ENCODE data around the gene NFASC. TPM values are rescaled to one million over a fixed set of nuclear protein-coding genes. Genes with fewer than 3 reads are reported as not detected.

The NFASC gene
- total and polyA plus RNA-seq, 9 of the 15 experiments (the other 6 are each of a cell fraction or from before 2014, with no cell fraction given) = 0.03 to 0.16 (median 0.06) TPM; not detected in 6

DNA sequence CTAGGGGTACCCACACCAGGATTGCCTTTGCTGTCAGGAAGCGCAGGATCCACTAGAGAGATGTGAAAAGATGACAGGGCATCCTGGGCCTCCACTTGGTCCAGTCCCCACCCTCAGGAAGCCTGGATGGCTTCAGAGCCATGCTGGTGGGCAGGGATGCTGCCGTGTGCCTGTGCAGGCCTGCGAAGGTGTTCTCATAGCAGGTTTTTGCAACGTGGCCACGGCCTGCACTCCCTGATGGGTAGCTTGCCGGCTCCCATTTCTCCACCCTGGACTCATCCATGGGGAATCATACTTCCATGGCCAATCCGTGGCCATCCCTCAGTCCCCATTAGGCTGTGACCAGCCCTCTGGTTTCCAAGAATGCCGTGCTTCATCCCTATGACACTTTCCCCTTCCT is 138.2 kb downstream of the NFASC start:
- Histone ChIP-seq H2AFZ (ENCODE audit: low read depth, low read length) (no peak overlapping the region), H3K4me1 (replicated peaks in 1 of 2; ENCODE audit: control insufficient read depth in 2 of 2, insufficient read depth in 2 of 2, low read length in 2 of 2) (no peaks in the 10 kb centered on the region), H3K4me2 (ENCODE audit: insufficient read depth, low read length) (no peak overlapping the region), H3K9me3 (replicated peaks; ENCODE audit: control insufficient read depth, insufficient read depth, low read depth, low read length) (no peaks in the 10 kb centered on the region), H3K9ac (ENCODE audit: insufficient read depth in 1 of 2, low read depth in 2 of 2, low read length in 2 of 2) (no peak overlapping the region), H3K4me3 (no peak overlapping the region), H3K79me2 (ENCODE audit: control insufficient read depth, insufficient read depth, low read length) (no peaks in the 10 kb centered on the region), H4K20me1 (replicated peaks; ENCODE audit: control insufficient read depth, insufficient read depth, low read length) (peaks cover 28% of the 10 kb centered on the region), H3K27me3 (ENCODE audit: control insufficient read depth in 2 of 2, insufficient read depth in 2 of 2, low read length in 2 of 2) (peaks cover 53 to 95% of the 10 kb centered on the region in 2 experiments), H3K27ac (ENCODE audit: extremely low read depth, low read depth, low read length) (no peak overlapping the region), H3K9me1 (ENCODE audit: control insufficient read depth, insufficient read depth, low read length) (no peaks in the 10 kb centered on the region), H3K36me3 (ENCODE audit: control insufficient read depth, insufficient read depth, low read length) (no peaks in the 10 kb centered on the region)
- CTCF ChIA-PET (ENCODE audit: low intra/inter-chr PET ratio) = no interaction called here
- no peak for FAIRE-seq
- 2% methylated on average over 8 of the region's 8 CpGs for WGBS (ENCODE audit: insufficient coverage, low coverage, missing lambda C conversion rate)
- in situ Hi-C loops (cut with MboI) = no loop called here
- BruUV-seq (replicated peaks) = no TSS peak
- TF ChIP-seq BRCA1 (IDR thresholded peaks at IDR 0.05) = no peak
- TF ChIP-seq BRCA1 (CRISPR knock-in tag; IDR thresholded peaks at IDR 0.05) = no peak
- TF ChIP-seq, protein P1, sequence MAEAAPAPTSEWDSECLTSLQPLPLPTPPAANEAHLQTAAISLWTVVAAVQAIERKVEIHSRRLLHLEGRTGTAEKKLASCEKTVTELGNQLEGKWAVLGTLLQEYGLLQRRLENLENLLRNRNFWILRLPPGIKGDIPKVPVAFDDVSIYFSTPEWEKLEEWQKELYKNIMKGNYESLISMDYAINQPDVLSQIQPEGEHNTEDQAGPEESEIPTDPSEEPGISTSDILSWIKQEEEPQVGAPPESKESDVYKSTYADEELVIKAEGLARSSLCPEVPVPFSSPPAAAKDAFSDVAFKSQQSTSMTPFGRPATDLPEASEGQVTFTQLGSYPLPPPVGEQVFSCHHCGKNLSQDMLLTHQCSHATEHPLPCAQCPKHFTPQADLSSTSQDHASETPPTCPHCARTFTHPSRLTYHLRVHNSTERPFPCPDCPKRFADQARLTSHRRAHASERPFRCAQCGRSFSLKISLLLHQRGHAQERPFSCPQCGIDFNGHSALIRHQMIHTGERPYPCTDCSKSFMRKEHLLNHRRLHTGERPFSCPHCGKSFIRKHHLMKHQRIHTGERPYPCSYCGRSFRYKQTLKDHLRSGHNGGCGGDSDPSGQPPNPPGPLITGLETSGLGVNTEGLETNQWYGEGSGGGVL (CRISPR knock-in tag; IDR thresholded peaks at IDR 0.05) = no peak
- no peak for TF ChIP-seq ZNF146 (CRISPR knock-in tag; IDR thresholded peaks at IDR 0.05; ENCODE audit: unreplicated experiment)
- intact Hi-C loops (cut with micrococcal nuclease) = no loop called here
- POLR2A ChIA-PET = no interaction called here
- DNase-seq (ENCODE audit: extremely low read depth in 1 of 4, low spot score in 3 of 4) = no peak
- ATAC-seq = no peak

DNA sequence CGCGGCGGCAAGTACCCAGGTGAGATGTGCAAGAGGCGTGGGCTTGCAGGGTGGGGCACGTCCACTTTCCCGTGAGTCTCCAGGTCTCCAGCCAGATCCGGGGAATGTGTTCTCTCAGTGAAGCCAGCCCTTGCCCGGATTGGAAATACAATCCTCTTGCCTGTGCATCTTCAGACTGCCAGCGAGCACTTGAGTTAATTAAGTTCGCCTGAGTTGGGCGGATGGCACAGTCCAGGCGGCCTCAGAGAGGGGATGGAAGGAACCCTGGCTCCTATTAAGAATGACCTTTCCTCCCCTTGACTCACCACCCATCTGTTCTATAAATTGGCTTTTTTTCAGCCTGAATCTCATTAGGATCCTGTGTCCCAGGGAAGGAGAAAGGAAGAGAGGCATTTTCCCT is 139.0 kb downstream of the NFASC start:
- H3K4me2 ChIP-seq (ENCODE audit: insufficient read depth, low read length) = no peak overlapping the region
- in situ Hi-C loops (cut with MboI) (no loop called here), intact Hi-C loops (cut with micrococcal nuclease) (no loop called here)
- no peak overlapping the region for H3K4me3 ChIP-seq
- ATAC-seq (no peak), FAIRE-seq (no peak), DNase-seq (ENCODE audit: extremely low read depth in 1 of 4, low spot score in 3 of 4) (no peak)
- no peak overlapping the region for H2AFZ ChIP-seq (ENCODE audit: low read depth, low read length)
- H3K27me3 ChIP-seq (ENCODE audit: control insufficient read depth in 2 of 2, insufficient read depth in 2 of 2, low read length in 2 of 2) = peaks cover 54 to 95% of the 10 kb centered on the region in 2 experiments
- H3K36me3 ChIP-seq (ENCODE audit: control insufficient read depth, insufficient read depth, low read length) = no peaks in the 10 kb centered on the region
- BruUV-seq (replicated peaks) = no TSS peak
- TF ChIP-seq NFE2 (IDR thresholded peaks at IDR 0.05; ENCODE audit: low read depth) = no peak
- TF ChIP-seq GABPB2 (CRISPR knock-in tag; conservative IDR thresholded peaks at IDR 0.05) = no peak
- TF ChIP-seq ZNF311 (CRISPR knock-in tag; IDR thresholded peaks at IDR 0.05) = no peak
- TF ChIP-seq ESRRB (CRISPR knock-in tag; IDR thresholded peaks at IDR 0.05; ENCODE audit: borderline replicate concordance) = no peak
- no peak for TF ChIP-seq ZFX (CRISPR knock-in tag; IDR thresholded peaks at IDR 0.05)
- TF ChIP-seq, protein P2, sequence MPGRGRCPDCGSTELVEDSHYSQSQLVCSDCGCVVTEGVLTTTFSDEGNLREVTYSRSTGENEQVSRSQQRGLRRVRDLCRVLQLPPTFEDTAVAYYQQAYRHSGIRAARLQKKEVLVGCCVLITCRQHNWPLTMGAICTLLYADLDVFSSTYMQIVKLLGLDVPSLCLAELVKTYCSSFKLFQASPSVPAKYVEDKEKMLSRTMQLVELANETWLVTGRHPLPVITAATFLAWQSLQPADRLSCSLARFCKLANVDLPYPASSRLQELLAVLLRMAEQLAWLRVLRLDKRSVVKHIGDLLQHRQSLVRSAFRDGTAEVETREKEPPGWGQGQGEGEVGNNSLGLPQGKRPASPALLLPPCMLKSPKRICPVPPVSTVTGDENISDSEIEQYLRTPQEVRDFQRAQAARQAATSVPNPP (IDR thresholded peaks at IDR 0.05; ENCODE audit: borderline replicate concordance, insufficient read depth, insufficient read length) = no peak
- 2% methylated on average over 11 of the region's 12 CpGs for WGBS (ENCODE audit: insufficient coverage, low coverage, missing lambda C conversion rate)
- no peak overlapping the region for H3K9ac ChIP-seq (ENCODE audit: insufficient read depth in 1 of 2, low read depth in 2 of 2, low read length in 2 of 2)
- no peak overlapping the region for H3K27ac ChIP-seq (ENCODE audit: extremely low read depth, low read depth, low read length)
- no peaks in the 10 kb centered on the region for H3K9me1 ChIP-seq (ENCODE audit: control insufficient read depth, insufficient read depth, low read length)
- no peaks in the 10 kb centered on the region for H3K4me1 ChIP-seq (replicated peaks in 1 of 2; ENCODE audit: control insufficient read depth in 2 of 2, insufficient read depth in 2 of 2, low read length in 2 of 2)
- H3K79me2 ChIP-seq (ENCODE audit: control insufficient read depth, insufficient read depth, low read length) = no peaks in the 10 kb centered on the region
- POLR2A ChIA-PET = no interaction called here
- peaks cover 30% of the 10 kb centered on the region for H4K20me1 ChIP-seq (replicated peaks; ENCODE audit: control insufficient read depth, insufficient read depth, low read length)
- H3K9me3 ChIP-seq (replicated peaks; ENCODE audit: control insufficient read depth, insufficient read depth, low read depth, low read length) = no peaks in the 10 kb centered on the region
- CTCF ChIA-PET (ENCODE audit: low intra/inter-chr PET ratio) = no interaction called here

Measured in K562 (cell line).